HFFc6 (cell line): Measurements from ENCODE around the gene FADD. TPM values are rescaled to one million over a fixed set of nuclear protein-coding genes. Genes with fewer than 3 reads are reported as not detected.
"Not testable (repeated sequence)": the region's sequence is repeated elsewhere in the genome, so short reads cannot be mapped to it uniquely, and the experiment has no call there.

Experiments used
- DNase-seq: peaks from one replicate; pipeline ENCODE4 v3.0.0-alpha.2; 2018
- H3K27ac Mint-ChIP-seq: 2 replicates; pipeline ENCODE4 v1.8.0; 2020; ENCODE audit warnings: mild to moderate bottlenecking, mixed read lengths
- H3K27me3 Mint-ChIP-seq: 2 replicates; pipeline ENCODE4 v1.8.0; 2021; ENCODE audit warnings: mild to moderate bottlenecking, moderate library complexity, mixed read lengths; ENCODE audit not compliant: insufficient read depth
- H3K36me3 Mint-ChIP-seq: 2 replicates; pipeline ENCODE4 v1.8.0; 2021; ENCODE audit warnings: low read depth, mixed read lengths
- H3K4me1 Mint-ChIP-seq: 2 replicates; pipeline ENCODE4 v1.8.0; 2020; ENCODE audit warnings: low read depth, mixed read lengths
- H3K4me3 Mint-ChIP-seq: 2 replicates; pipeline ENCODE4 v1.8.0; 2020; ENCODE audit warnings: mild to moderate bottlenecking, moderate library complexity, mixed read lengths
- H3K9me3 Mint-ChIP-seq: 2 replicates; pipeline ENCODE4 v1.8.0; 2020; ENCODE audit warnings: mild to moderate bottlenecking, mixed read lengths
- total RNA-seq, 6 experiments: library from RNA; stranded (reverse); fragmentation: NEBNext Ultra II Directional; extraction: Animal tissue kit (Norgen Biotek cat#: 25700); gene quantifications; 2 replicates in 1 of 6; 3 replicates in 5 of 6; pipeline ENCODE4 v1.2.3, GENCODE V29; 2021
- TF ChIP-seq, protein P1 (sequence below): fragments of 200-600 bp; sonication (generic); IDR thresholded peaks from 2 replicates; pipeline ENCODE4 v1.5.0; 2021; ENCODE audit warnings: antibody characterized with exemption, mild to moderate bottlenecking

The FADD gene
- total RNA-seq, 6 experiments from 2014 or later = 25.8 to 32.2 (median 28.1) TPM

DNA sequence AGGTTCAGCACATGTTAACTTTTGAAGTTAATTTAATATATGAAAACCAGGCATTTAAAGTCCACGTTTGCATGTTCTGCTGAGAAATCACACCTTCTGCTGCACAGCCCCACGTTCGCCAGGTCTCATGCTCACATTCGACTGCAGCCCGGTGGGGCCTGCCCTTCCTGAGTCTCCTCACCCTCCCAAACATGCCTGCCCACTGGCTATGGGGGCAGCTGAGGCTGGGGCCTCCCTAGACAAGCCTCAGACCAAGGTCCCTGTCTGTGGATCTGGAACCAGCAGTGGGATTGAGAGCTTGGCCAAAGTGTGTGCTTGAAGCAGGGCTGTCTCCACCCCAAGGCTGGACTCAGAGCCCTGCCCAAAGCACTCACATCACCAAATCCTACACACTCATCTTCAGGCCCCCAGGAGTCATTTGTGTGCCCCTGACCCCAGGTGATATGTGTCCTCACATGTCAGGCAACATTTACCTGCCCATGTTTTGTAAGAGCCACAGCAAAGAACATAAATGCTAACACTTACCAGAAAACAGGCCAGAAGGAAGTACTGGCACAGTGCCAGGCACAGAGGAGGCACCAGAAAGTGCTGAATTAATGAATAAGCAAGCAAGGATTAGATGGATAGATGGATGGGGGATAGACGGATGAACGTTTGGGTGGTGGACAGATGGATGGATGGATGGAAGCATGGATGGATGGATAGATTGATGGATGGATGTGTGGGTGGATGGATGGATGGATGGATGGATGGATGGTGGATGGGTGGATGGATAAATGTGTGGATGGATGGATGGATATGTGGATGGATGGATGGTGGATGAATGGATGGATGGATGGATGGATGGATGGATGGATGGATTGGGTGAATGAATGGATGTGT is 9.4 kb upstream of the FADD start:
- H3K36me3 Mint-ChIP-seq = no peaks in the 10 kb centered on the region
- H3K9me3 Mint-ChIP-seq = no peaks in the 10 kb centered on the region
- no peaks in the 10 kb centered on the region for H3K4me1 Mint-ChIP-seq
- no peak for DNase-seq
- TF ChIP-seq, protein P1, sequence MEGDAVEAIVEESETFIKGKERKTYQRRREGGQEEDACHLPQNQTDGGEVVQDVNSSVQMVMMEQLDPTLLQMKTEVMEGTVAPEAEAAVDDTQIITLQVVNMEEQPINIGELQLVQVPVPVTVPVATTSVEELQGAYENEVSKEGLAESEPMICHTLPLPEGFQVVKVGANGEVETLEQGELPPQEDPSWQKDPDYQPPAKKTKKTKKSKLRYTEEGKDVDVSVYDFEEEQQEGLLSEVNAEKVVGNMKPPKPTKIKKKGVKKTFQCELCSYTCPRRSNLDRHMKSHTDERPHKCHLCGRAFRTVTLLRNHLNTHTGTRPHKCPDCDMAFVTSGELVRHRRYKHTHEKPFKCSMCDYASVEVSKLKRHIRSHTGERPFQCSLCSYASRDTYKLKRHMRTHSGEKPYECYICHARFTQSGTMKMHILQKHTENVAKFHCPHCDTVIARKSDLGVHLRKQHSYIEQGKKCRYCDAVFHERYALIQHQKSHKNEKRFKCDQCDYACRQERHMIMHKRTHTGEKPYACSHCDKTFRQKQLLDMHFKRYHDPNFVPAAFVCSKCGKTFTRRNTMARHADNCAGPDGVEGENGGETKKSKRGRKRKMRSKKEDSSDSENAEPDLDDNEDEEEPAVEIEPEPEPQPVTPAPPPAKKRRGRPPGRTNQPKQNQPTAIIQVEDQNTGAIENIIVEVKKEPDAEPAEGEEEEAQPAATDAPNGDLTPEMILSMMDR = no peak
- H3K27ac Mint-ChIP-seq = no peak overlapping the region
- H3K4me3 Mint-ChIP-seq = no peak overlapping the region
- peaks cover 11% of the 10 kb centered on the region for H3K27me3 Mint-ChIP-seq

DNA sequence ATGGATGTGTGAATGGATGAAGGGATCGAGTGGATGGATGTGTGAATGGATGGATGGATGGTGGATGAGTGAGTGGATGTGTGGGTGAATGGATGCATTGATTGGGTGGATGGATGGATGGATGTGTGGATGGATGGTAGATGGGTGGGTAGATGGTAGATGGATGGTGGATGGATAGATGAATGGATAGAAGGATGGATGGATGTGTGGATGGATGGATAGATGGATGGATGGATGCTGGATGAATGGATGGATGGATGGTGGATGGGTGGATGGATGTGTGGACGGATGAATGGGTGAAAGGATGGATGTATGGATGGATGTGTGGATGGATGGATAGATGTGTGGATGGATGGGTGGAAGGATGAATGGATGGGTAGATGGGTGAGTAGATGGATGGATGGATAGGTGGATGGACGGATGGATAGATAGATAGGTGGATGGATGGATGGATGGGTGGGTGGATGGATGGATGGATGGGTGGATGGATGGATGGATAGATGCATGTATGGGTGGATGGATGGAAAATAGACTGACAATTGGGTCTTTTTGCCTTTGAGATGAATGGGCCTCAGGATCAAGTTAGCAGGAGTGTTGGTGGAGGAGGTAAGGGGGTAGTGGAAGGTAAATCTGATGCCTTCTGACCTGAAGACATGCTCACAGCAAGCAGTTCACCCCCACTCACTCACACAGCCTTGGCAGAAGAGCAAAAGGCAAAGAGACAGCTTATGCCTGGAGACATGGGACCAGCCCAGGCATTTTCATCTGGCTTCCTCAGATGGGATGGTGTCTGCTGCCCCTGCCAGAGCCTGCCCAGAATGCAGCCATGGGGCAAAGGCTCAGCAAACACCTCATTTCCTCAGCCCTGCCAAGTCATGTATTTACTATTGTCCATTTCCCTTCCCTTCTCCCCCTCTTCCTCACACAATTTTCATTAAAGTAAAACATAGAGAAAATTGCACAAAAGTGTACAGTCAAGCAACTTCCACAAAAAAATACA is 8.0 kb upstream of the FADD start:
- H3K9me3 Mint-ChIP-seq = no peaks in the 10 kb centered on the region

GRCh38 chr11:70200212-70200844 is 2.8 kb upstream of the FADD start:
- no peaks in the 10 kb centered on the region for H3K9me3 Mint-ChIP-seq
- peaks cover 26% of the 10 kb centered on the region for H3K4me1 Mint-ChIP-seq
- no peak overlapping the region for H3K4me3 Mint-ChIP-seq
- no peak overlapping the region for H3K27ac Mint-ChIP-seq
- H3K36me3 Mint-ChIP-seq = peaks cover 9% of the 10 kb centered on the region
- peaks cover 10% of the 10 kb centered on the region; the same call in 1 of the 2 replicates for H3K27me3 Mint-ChIP-seq
- DNase-seq = no peak
- TF ChIP-seq, protein P1 = no peak

More for the DNA sequence above, 8.0 kb upstream of the FADD start:
- Mint-ChIP-seq H3K27me3 (peaks cover 13% of the 10 kb centered on the region; the same call in 1 of the 2 replicates), H3K36me3 (no peaks in the 10 kb centered on the region), H3K4me3 (no peak overlapping the region), H3K4me1 (peaks cover 3% of the 10 kb centered on the region; the same call in 1 of the 2 replicates), H3K27ac (no peak overlapping the region)
- no peak for DNase-seq
- TF ChIP-seq, protein P1 = no peak

- peaks cover 13% of the 10 kb centered on the region for H3K36me3 Mint-ChIP-seq
- not testable (repeated sequence) for DNase-seq, H3K27me3 Mint-ChIP-seq, H3K4me3 Mint-ChIP-seq, H3K9me3 Mint-ChIP-seq, H3K27ac Mint-ChIP-seq
- H3K4me1 Mint-ChIP-seq = peaks cover 33% of the 10 kb centered on the region
Observed at GRCh38 chr11:70201047-70201446, 2.0 kb upstream of the FADD start.

DNA sequence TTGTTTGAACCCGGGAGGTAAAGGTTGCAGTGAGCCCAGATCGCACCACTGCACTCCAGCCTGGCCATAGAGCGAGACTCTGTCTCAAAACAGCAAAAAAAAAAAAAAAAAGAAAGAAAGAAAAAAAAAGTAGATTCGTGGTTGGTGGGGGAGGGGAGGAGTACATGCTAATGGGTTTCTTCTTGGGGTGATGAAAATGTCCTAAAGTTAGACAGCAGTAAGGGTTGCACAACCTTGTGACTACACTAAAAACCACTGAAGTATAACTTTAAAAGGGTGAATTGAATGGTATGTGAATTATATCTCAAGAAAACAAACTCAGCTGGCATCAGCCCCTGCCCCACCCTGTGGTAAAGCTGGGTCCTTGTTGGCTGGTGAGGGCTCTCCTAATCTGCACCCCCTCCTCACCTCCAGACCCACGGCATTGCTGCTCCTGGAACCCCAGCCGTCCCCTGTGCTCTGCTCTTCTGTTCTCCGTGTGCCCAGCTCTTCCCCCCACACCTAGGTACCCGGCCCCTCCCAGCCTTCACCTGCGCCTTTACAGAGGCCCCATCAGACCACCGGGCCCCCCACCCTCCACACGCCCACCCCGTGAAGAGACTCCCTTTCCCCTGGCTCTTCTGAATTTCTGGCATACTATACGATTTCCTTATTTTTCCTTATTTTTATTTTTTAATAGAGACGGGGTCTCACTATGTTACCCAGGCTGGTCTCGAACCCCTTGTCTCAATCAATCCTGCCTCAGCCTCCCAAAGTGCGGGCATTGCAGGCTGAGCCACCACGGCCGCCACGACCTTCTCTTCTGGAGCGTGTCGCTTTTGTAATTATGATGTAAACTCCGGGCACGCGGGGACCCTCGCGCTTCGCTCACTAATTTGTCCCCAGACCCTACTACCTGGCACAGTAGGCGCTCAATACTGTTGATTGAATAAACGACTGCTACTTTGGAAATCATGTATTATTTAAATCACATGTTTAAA is 924 bp upstream of the FADD start:
- no peak for DNase-seq
- peak overlapping the region; percentile 92 for H3K4me3 Mint-ChIP-seq
- peaks cover 20% of the 10 kb centered on the region for H3K36me3 Mint-ChIP-seq

More for the DNA sequence above, 924 bp upstream of the FADD start:
- TF ChIP-seq, protein P1 = no peak
- Mint-ChIP-seq H3K27me3 (peaks cover 7% of the 10 kb centered on the region), H3K9me3 (no peaks in the 10 kb centered on the region), H3K4me1 (peaks cover 39% of the 10 kb centered on the region), H3K27ac (peak overlapping the region; percentile 81)
